Vagina (tissue), 2 donors: ENCODE results near the gene MCCD1. TPM values are rescaled to one million over a fixed set of nuclear protein-coding genes. Genes with fewer than 3 reads are reported as not detected.
A peak's percentile ranks its signal among the peaks of the same experiment; 100 is the strongest.

ENCODE experiments used
- DNase-seq, 2 donors: peaks; one replicate each; pipeline ENCODE4 v3.0.0-alpha.2; 2017; ENCODE audit errors: extremely low spot score in 2 of 2
- H3K27ac ChIP-seq: fragments of 200-600 bp; sonication (generic); one replicate; pipeline ENCODE4 v1.5.1; 2019
- H3K27me3 ChIP-seq: fragments of 200-600 bp; sonication (generic); one replicate; pipeline ENCODE4 v1.5.1; 2019
- H3K36me3 ChIP-seq, 2 donors: fragments of 200-600 bp; sonication (generic); one replicate each; pipeline ENCODE4 v1.5.1; 2017 to 2019
- H3K4me1 ChIP-seq: fragments of 200-600 bp; sonication (generic); one replicate; pipeline ENCODE4 v1.5.1; 2019
- H3K4me3 ChIP-seq, 2 donors: fragments of 200-600 bp; sonication (generic); 1 replicate in 1 of 2; 2 replicates in 1 of 2; pipeline ENCODE4 v1.5.1; 2016 to 2019
- H3K9me3 ChIP-seq: fragments of 200-600 bp; sonication (generic); one replicate; pipeline ENCODE4 v1.5.1; 2019
- POLR2A ChIP-seq, 2 donors: fragments of 450-650 bp; IDR thresholded peaks; one replicate each; pipeline ENCODE4 v1.6.1; 2017; ENCODE audit warnings: antibody characterized with exemption in 2 of 2, mild to moderate bottlenecking in 2 of 2, moderate library complexity in 2 of 2
- POLR2AphosphoS5 ChIP-seq, 2 donors: sonication (generic); formaldehyde crosslinking; IDR thresholded peaks; one replicate each; pipeline ENCODE4 v1.9.0; 2017; ENCODE audit warnings: antibody characterized with exemption in 2 of 2, mild to moderate bottlenecking in 2 of 2, low read depth in 1 of 2; ENCODE audit not compliant: insufficient read depth in 1 of 2
- intact Hi-C: fragments of 100-400 bp; cut with DNase I; formaldehyde crosslinking; loops from one replicate; pipeline ENCODE4 v1.15.1; 2023
- total RNA-seq: library from RNA; depleted of rRNA; stranded (reverse); fragments of >200 nt; gene quantifications from one replicate; pipeline ENCODE4 v1.2.3, GENCODE V29; 2016
- TF ChIP-seq, protein P1 (sequence below), 3 experiments: fragments of 450-650 bp in 2 of 3; fragments of 200-600 bp in 1 of 3; sonication (generic) in 1 of 3; IDR thresholded peaks; one replicate each; pipeline ENCODE4 v1.5.1; 2017 to 2019; ENCODE audit warnings: antibody characterized with exemption in 3 of 3, mild to moderate bottlenecking in 2 of 3, moderate library complexity in 2 of 3

Gene MCCD1
- total RNA-seq, 1 donor from 2014 or later = not detected

GRCh38 chr6:31534011-31534410 is 5.2 kb downstream of the MCCD1 start:
- no peak for DNase-seq
- peaks cover 10% of the 10 kb centered on the region for H3K4me1 ChIP-seq
- H3K27me3 ChIP-seq = no peaks in the 10 kb centered on the region
- no peaks in the 10 kb centered on the region for H3K9me3 ChIP-seq
- intact Hi-C loops = no loop called here
- TF ChIP-seq POLR2AphosphoS5 (IDR thresholded peaks at IDR 0.05; ENCODE audit: insufficient read depth in 1 of 2, low read depth in 1 of 2) (no peak), POLR2A (IDR thresholded peaks at IDR 0.05) (no peak)
- TF ChIP-seq, protein P1, sequence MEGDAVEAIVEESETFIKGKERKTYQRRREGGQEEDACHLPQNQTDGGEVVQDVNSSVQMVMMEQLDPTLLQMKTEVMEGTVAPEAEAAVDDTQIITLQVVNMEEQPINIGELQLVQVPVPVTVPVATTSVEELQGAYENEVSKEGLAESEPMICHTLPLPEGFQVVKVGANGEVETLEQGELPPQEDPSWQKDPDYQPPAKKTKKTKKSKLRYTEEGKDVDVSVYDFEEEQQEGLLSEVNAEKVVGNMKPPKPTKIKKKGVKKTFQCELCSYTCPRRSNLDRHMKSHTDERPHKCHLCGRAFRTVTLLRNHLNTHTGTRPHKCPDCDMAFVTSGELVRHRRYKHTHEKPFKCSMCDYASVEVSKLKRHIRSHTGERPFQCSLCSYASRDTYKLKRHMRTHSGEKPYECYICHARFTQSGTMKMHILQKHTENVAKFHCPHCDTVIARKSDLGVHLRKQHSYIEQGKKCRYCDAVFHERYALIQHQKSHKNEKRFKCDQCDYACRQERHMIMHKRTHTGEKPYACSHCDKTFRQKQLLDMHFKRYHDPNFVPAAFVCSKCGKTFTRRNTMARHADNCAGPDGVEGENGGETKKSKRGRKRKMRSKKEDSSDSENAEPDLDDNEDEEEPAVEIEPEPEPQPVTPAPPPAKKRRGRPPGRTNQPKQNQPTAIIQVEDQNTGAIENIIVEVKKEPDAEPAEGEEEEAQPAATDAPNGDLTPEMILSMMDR (IDR thresholded peaks at IDR 0.05) = no peak
- no peak overlapping the region for H3K27ac ChIP-seq
- H3K36me3 ChIP-seq = peaks cover 0 to 93% of the 10 kb centered on the region in 2 donors
- H3K4me3 ChIP-seq = no peak overlapping the region

- no peak for DNase-seq
- H3K4me1 ChIP-seq = peaks cover 16% of the 10 kb centered on the region
- no peaks in the 10 kb centered on the region for H3K9me3 ChIP-seq
- peaks cover 0 to 99% of the 10 kb centered on the region in 2 donors for H3K36me3 ChIP-seq
- no peak overlapping the region for H3K27ac ChIP-seq
- no peaks in the 10 kb centered on the region for H3K27me3 ChIP-seq
- TF ChIP-seq POLR2AphosphoS5 (IDR thresholded peaks at IDR 0.05; ENCODE audit: insufficient read depth in 1 of 2, low read depth in 1 of 2) (no peak), POLR2A (IDR thresholded peaks at IDR 0.05) (no peak)
- TF ChIP-seq, protein P1 (IDR thresholded peaks at IDR 0.05) = no peak
- intact Hi-C loops = no loop called here
- no peak overlapping the region for H3K4me3 ChIP-seq
These were observed 5.8 kb downstream of the MCCD1 start for GRCh38 chr6:31534521-31535040.

- peaks cover 0 to 92% of the 10 kb centered on the region in 2 donors for H3K36me3 ChIP-seq
- no peak overlapping the region for H3K4me3 ChIP-seq
- no peak for DNase-seq
- no peak overlapping the region for H3K27ac ChIP-seq
- H3K27me3 ChIP-seq = no peaks in the 10 kb centered on the region
- TF ChIP-seq POLR2A (IDR thresholded peaks at IDR 0.05) (no peak), POLR2AphosphoS5 (IDR thresholded peaks at IDR 0.05; ENCODE audit: insufficient read depth in 1 of 2, low read depth in 1 of 2) (no peak)
- TF ChIP-seq, protein P1 (IDR thresholded peaks at IDR 0.05) = no peak
- peaks cover 28% of the 10 kb centered on the region for H3K4me1 ChIP-seq
- intact Hi-C loops = no loop called here
- H3K9me3 ChIP-seq = no peaks in the 10 kb centered on the region
These were observed 7.0 kb downstream of the MCCD1 start for GRCh38 chr6:31535538-31536324.

DNA sequence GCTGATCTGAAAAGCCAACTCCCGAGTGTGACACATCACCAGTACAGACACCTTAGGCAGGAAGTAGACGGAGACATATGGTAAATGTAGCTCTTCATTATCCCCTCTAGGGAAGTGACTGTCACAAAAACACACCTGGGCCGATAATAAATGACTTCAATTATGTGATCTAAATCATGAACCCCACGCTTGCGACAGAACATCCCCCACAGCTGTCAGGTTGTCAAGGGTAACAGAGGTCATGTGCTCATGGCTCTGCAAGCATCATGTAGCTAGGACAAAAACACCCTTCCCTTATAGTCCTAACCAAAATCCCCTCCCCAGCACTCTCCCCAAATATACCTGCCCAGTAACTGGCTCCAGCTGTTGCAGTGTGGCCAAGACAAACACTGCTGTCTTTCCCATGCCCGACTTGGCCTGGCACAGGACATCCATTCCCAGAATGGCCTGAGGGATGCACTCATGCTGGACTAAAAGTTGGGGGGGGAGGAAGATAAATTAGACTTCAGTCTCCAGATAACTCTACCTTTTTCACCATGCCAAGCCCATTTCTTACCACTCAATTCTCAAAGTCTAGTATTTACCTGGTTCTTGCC is 10.1 kb downstream of the MCCD1 start:
- intact Hi-C loops = no loop called here
- no peak for DNase-seq
- H3K4me3 ChIP-seq = peak overlapping the region in 1 of 2 donors; percentile 4
- TF ChIP-seq POLR2A (IDR thresholded peaks at IDR 0.05) = no peak
- TF ChIP-seq, protein P1 (IDR thresholded peaks at IDR 0.05) = no peak
- no peak for TF ChIP-seq POLR2AphosphoS5 (IDR thresholded peaks at IDR 0.05; ENCODE audit: insufficient read depth in 1 of 2, low read depth in 1 of 2)
- no peak overlapping the region for H3K27ac ChIP-seq
- peaks cover 43% of the 10 kb centered on the region for H3K4me1 ChIP-seq
- peaks cover 0 to 60% of the 10 kb centered on the region in 2 donors for H3K36me3 ChIP-seq
- H3K9me3 ChIP-seq = no peaks in the 10 kb centered on the region
- no peaks in the 10 kb centered on the region for H3K27me3 ChIP-seq
